ENCODE measurements around the gene ANKS6.

The ANKS6 gene

GRCh38 chr9:98787766-98788335 is 8.5 kb downstream of the ANKS6 start:
- Histone ChIP-seq H3K9ac (ENCODE audit: low read depth, low read length) (no peak overlapping the region), H3K4me3 (ENCODE audit: low read depth, low read length) (no peak overlapping the region), H3K4me1 (ENCODE audit: control insufficient read depth, insufficient read depth, low read length) (peaks cover 10% of the 10 kb centered on the region), H3K27me3 (ENCODE audit: control insufficient read depth, insufficient read depth, low read length) (no peaks in the 10 kb centered on the region), H3K9me3 (ENCODE audit: control insufficient read depth, insufficient read depth, low read length) (no peaks in the 10 kb centered on the region), H3K36me3 (ENCODE audit: control insufficient read depth, insufficient read depth, low read length) (peaks cover 16% of the 10 kb centered on the region)

- Histone ChIP-seq H3K4me1 (ENCODE audit: control insufficient read depth, insufficient read depth, low read length) (peaks cover 9% of the 10 kb centered on the region), H3K36me3 (ENCODE audit: control insufficient read depth, insufficient read depth, low read length) (peaks cover 16% of the 10 kb centered on the region), H3K27me3 (ENCODE audit: control insufficient read depth, insufficient read depth, low read length) (no peaks in the 10 kb centered on the region), H3K9me3 (ENCODE audit: control insufficient read depth, insufficient read depth, low read length) (no peaks in the 10 kb centered on the region), H3K4me3 (ENCODE audit: low read depth, low read length) (no peak overlapping the region), H3K9ac (ENCODE audit: low read depth, low read length) (no peak overlapping the region)
Observed at GRCh38 chr9:98786750-98787510, 9.4 kb downstream of the ANKS6 start.

GRCh38 chr9:98784831-98785806 is 11.2 kb downstream of the ANKS6 start:
- H3K4me1 ChIP-seq (ENCODE audit: control insufficient read depth, insufficient read depth, low read length) = no peaks in the 10 kb centered on the region
- no peaks in the 10 kb centered on the region for H3K9me3 ChIP-seq (ENCODE audit: control insufficient read depth, insufficient read depth, low read length)
- H3K9ac ChIP-seq (ENCODE audit: low read depth, low read length) = no peak overlapping the region
- H3K4me3 ChIP-seq (ENCODE audit: low read depth, low read length) = no peak overlapping the region
- no peaks in the 10 kb centered on the region for H3K27me3 ChIP-seq (ENCODE audit: control insufficient read depth, insufficient read depth, low read length)
- peaks cover 15% of the 10 kb centered on the region for H3K36me3 ChIP-seq (ENCODE audit: control insufficient read depth, insufficient read depth, low read length)

DNA sequence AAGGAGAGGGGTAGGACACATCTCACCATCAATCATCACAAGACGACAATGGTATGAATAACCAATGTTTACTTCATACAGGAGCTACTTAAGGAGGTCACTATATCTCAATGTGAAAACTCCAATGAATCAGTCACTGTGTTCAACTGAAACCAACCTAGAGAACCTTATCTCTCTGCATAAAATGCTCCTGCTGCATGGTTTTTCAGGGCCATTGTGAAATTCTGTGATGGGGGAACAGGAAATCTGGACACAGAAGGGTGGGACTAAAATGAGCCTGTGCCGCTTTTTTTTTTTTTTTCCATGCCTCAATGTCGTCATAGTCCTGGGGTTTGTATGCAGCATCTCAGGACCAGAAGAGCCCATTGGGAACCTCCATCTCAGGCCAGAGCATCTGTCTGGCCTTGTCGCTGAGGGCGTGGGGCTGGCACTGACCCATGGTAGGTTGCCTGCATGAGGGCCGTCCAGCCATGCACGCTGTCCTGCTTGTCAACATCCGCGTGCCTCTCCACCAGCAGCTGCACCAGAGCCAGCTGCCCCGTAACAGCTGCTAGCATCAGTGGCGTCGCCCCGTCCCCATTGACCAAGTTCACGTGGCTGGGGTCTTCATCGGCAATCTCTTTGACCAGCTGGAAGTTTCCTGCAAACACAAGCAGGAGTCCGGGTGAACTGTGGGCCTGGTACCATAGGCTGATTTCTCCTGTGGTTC is 12.7 kb downstream of the ANKS6 start:
- Histone ChIP-seq H3K4me3 (ENCODE audit: low read depth, low read length) (no peak overlapping the region), H3K27me3 (ENCODE audit: control insufficient read depth, insufficient read depth, low read length) (no peaks in the 10 kb centered on the region), H3K4me1 (ENCODE audit: control insufficient read depth, insufficient read depth, low read length) (no peaks in the 10 kb centered on the region), H3K9ac (ENCODE audit: low read depth, low read length) (no peak overlapping the region), H3K36me3 (ENCODE audit: control insufficient read depth, insufficient read depth, low read length) (peaks cover 9% of the 10 kb centered on the region), H3K9me3 (ENCODE audit: control insufficient read depth, insufficient read depth, low read length) (no peaks in the 10 kb centered on the region)

- Histone ChIP-seq H3K4me1 (ENCODE audit: control insufficient read depth, insufficient read depth, low read length) (no peaks in the 10 kb centered on the region), H3K27me3 (ENCODE audit: control insufficient read depth, insufficient read depth, low read length) (no peaks in the 10 kb centered on the region), H3K36me3 (ENCODE audit: control insufficient read depth, insufficient read depth, low read length) (peaks cover 5% of the 10 kb centered on the region), H3K9ac (ENCODE audit: low read depth, low read length) (no peak overlapping the region), H3K4me3 (ENCODE audit: low read depth, low read length) (no peak overlapping the region), H3K9me3 (ENCODE audit: control insufficient read depth, insufficient read depth, low read length) (no peaks in the 10 kb centered on the region)
Observed at GRCh38 chr9:98781588-98782383, 14.6 kb downstream of the ANKS6 start.

- no peaks in the 10 kb centered on the region for H3K9me3 ChIP-seq (ENCODE audit: control insufficient read depth, insufficient read depth, low read length)
- no peaks in the 10 kb centered on the region for H3K4me1 ChIP-seq (ENCODE audit: control insufficient read depth, insufficient read depth, low read length)
- H3K36me3 ChIP-seq (ENCODE audit: control insufficient read depth, insufficient read depth, low read length) = peaks cover 5% of the 10 kb centered on the region
- H3K9ac ChIP-seq (ENCODE audit: low read depth, low read length) = no peak overlapping the region
- H3K27me3 ChIP-seq (ENCODE audit: control insufficient read depth, insufficient read depth, low read length) = no peaks in the 10 kb centered on the region
- no peak overlapping the region for H3K4me3 ChIP-seq (ENCODE audit: low read depth, low read length)
Observed at GRCh38 chr9:98780059-98780749, 16.2 kb downstream of the ANKS6 start.

GRCh38 chr9:98778711-98779530 is 17.4 kb downstream of the ANKS6 start:
- H3K4me3 ChIP-seq (ENCODE audit: low read depth, low read length) = no peak overlapping the region
- H3K4me1 ChIP-seq (ENCODE audit: control insufficient read depth, insufficient read depth, low read length) = no peaks in the 10 kb centered on the region
- no peak overlapping the region for H3K9ac ChIP-seq (ENCODE audit: low read depth, low read length)
- peaks cover 9% of the 10 kb centered on the region for H3K36me3 ChIP-seq (ENCODE audit: control insufficient read depth, insufficient read depth, low read length)
- no peaks in the 10 kb centered on the region for H3K9me3 ChIP-seq (ENCODE audit: control insufficient read depth, insufficient read depth, low read length)
- no peaks in the 10 kb centered on the region for H3K27me3 ChIP-seq (ENCODE audit: control insufficient read depth, insufficient read depth, low read length)

- Histone ChIP-seq H3K9me3 (ENCODE audit: control insufficient read depth, insufficient read depth, low read length) (no peaks in the 10 kb centered on the region), H3K36me3 (ENCODE audit: control insufficient read depth, insufficient read depth, low read length) (peaks cover 15% of the 10 kb centered on the region), H3K9ac (ENCODE audit: low read depth, low read length) (no peak overlapping the region), H3K27me3 (ENCODE audit: control insufficient read depth, insufficient read depth, low read length) (no peaks in the 10 kb centered on the region), H3K4me3 (ENCODE audit: low read depth, low read length) (no peak overlapping the region), H3K4me1 (ENCODE audit: control insufficient read depth, insufficient read depth, low read length) (no peaks in the 10 kb centered on the region)
Observed at GRCh38 chr9:98778251-98778650, 18.1 kb downstream of the ANKS6 start.

GRCh38 chr9:98777618-98778017 is 18.7 kb downstream of the ANKS6 start:
- H3K4me1 ChIP-seq (ENCODE audit: control insufficient read depth, insufficient read depth, low read length) = no peaks in the 10 kb centered on the region
- H3K36me3 ChIP-seq (ENCODE audit: control insufficient read depth, insufficient read depth, low read length) = peaks cover 20% of the 10 kb centered on the region
- no peak overlapping the region for H3K9ac ChIP-seq (ENCODE audit: low read depth, low read length)
- H3K27me3 ChIP-seq (ENCODE audit: control insufficient read depth, insufficient read depth, low read length) = no peaks in the 10 kb centered on the region
- H3K4me3 ChIP-seq (ENCODE audit: low read depth, low read length) = no peak overlapping the region
- H3K9me3 ChIP-seq (ENCODE audit: control insufficient read depth, insufficient read depth, low read length) = no peaks in the 10 kb centered on the region
